Lower lobe of right lung (tissue), 2 donors: ENCODE data around the gene MCF2L. TPM values are rescaled to one million over a fixed set of nuclear protein-coding genes. Genes with fewer than 3 reads are reported as not detected.

Source experiments
- ATAC-seq, 2 donors: fragments of 200-7000 bp; cut with Tn5 transposase; one replicate each; pipeline ENCODE4 v1.9.1; 2020 to 2022; ENCODE audit warnings: mild to moderate bottlenecking in 2 of 2, moderate library complexity in 2 of 2
- DNase-seq: peaks from one replicate; pipeline ENCODE4 v3.0.0-alpha.2; 2020
- H3K27ac ChIP-seq: fragments of 200-600 bp; one replicate; pipeline ENCODE4 v1.8.0; 2022
- H3K27me3 ChIP-seq: fragments of 200-600 bp; one replicate; pipeline ENCODE4 v1.8.0; 2022; ENCODE audit warnings: low read depth
- H3K36me3 ChIP-seq: fragments of 200-600 bp; one replicate; pipeline ENCODE4 v1.8.0; 2022; ENCODE audit warnings: mild to moderate bottlenecking
- H3K4me1 ChIP-seq: fragments of 200-600 bp; one replicate; pipeline ENCODE4 v1.8.0; 2022
- H3K4me3 ChIP-seq: fragments of 200-600 bp; one replicate; pipeline ENCODE4 v1.8.0; 2022; ENCODE audit warnings: mild to moderate bottlenecking
- H3K9me3 ChIP-seq: fragments of 200-600 bp; one replicate; pipeline ENCODE4 v1.8.0; 2022
- intact Hi-C: fragments of 100-400 bp; cut with DNase I; formaldehyde crosslinking; loops from one replicate; pipeline ENCODE4 v1.11.0; 2022
- total RNA-seq: library from RNA; stranded (reverse); fragmentation: NEBNext Ultra II Directional; extraction: Animal tissue kit (Norgen Biotek cat#: 25700); gene quantifications from one replicate; pipeline ENCODE4 v1.2.1, GENCODE V29; 2021
- TF ChIP-seq, protein P1 (sequence below): fragments of 200-600 bp; IDR thresholded peaks from one replicate; pipeline ENCODE4 v1.8.0; 2022; ENCODE audit warnings: antibody characterized with exemption, mild to moderate bottlenecking
- donor health status: DM: no; HTN: yes; CAD: no; lungs with severe emphysema.

MCF2L gene
- total RNA-seq, 1 donor from 2014 or later = 42.4 TPM

DNA sequence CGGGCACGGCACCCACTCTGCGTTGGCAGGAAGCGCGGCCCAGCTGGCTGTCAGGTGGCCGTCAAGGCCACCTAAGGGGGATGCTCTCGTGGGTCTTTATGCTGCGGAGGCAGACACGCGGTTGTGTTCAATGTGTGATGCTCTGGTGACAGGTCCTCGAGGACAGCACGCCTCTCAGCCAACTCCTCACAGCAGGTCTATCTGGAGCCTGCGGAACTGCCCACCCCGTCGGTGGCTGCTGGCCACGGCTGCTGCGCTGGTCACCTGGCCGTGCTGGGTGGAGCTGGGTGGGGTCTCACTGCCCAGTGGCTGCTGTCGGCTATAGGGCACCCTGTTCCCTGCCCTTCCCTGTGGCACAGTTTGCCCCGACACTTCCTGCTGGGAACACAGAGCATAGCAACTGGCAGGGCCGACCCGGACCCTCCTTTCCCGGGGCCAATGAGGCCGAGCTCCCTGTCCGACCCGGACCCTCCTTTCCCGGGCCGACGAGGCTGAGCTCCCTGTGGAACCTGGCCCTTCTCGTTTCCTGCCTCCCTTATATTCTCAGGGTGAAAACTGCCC, 122.3 kb downstream of the MCF2L start:
- H3K36me3 ChIP-seq = peaks cover 26% of the 10 kb centered on the region
- H3K9me3 ChIP-seq = no peaks in the 10 kb centered on the region
- DNase-seq (peak; percentile 34), ATAC-seq (no peak)
- H3K4me3 ChIP-seq = no peak overlapping the region
- H3K27me3 ChIP-seq = no peaks in the 10 kb centered on the region
- intact Hi-C loops = no loop called here
- no peak overlapping the region for H3K27ac ChIP-seq
- TF ChIP-seq, protein P1, sequence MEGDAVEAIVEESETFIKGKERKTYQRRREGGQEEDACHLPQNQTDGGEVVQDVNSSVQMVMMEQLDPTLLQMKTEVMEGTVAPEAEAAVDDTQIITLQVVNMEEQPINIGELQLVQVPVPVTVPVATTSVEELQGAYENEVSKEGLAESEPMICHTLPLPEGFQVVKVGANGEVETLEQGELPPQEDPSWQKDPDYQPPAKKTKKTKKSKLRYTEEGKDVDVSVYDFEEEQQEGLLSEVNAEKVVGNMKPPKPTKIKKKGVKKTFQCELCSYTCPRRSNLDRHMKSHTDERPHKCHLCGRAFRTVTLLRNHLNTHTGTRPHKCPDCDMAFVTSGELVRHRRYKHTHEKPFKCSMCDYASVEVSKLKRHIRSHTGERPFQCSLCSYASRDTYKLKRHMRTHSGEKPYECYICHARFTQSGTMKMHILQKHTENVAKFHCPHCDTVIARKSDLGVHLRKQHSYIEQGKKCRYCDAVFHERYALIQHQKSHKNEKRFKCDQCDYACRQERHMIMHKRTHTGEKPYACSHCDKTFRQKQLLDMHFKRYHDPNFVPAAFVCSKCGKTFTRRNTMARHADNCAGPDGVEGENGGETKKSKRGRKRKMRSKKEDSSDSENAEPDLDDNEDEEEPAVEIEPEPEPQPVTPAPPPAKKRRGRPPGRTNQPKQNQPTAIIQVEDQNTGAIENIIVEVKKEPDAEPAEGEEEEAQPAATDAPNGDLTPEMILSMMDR = no peak
- no peaks in the 10 kb centered on the region for H3K4me1 ChIP-seq

DNA sequence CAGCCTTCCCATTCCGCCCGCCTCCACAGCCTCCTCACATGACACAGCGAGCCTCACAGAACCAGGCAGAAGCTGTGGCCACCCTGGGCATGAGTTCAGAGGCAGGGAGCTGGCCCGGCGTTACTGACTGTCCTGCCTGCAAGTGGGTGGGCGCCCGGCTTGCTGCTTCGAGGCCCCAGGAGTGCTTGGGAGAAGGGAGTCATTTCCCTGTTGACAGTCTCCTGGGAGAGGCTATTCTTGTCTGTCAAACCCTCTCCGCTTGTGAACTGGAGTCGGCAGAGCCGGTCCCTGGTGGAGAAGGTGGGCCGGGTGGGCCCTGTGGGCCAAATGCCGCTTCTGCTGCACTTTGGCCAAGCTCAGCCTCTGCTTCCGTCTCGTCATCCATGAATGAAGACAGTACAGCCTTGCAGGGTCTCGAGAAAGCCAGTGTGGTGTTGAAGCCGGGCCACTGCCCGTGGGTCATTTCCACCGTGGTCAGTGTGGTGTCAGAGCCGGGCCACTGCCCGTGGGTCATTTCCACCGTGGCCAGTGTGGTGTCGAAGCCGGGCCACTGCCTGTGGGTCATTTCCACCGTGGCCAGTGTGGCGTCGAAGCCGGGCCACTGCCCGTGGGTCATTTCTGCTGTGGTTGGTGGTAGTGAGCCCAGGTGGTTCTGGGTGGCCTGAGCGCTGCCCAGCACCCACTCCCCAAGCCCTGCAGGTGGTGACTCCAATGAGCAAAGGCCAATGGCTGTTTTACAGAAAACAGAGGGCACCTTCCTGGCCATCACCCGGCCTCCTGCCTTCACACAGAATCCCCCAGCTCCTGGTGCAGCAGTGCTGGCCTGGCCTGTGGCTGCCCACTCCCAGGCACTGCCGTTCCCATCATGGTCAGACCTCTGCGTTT, 123.1 kb downstream of the MCF2L start:
- DNase-seq = peak; percentile 45
- peaks cover 21% of the 10 kb centered on the region for H3K36me3 ChIP-seq
- TF ChIP-seq, protein P1 = no peak
- no peaks in the 10 kb centered on the region for H3K4me1 ChIP-seq
- ATAC-seq = no peak
- intact Hi-C loops = no loop called here
- H3K9me3 ChIP-seq = no peaks in the 10 kb centered on the region
- H3K27me3 ChIP-seq = no peaks in the 10 kb centered on the region
- no peak overlapping the region for H3K4me3 ChIP-seq
- H3K27ac ChIP-seq = no peak overlapping the region

DNA sequence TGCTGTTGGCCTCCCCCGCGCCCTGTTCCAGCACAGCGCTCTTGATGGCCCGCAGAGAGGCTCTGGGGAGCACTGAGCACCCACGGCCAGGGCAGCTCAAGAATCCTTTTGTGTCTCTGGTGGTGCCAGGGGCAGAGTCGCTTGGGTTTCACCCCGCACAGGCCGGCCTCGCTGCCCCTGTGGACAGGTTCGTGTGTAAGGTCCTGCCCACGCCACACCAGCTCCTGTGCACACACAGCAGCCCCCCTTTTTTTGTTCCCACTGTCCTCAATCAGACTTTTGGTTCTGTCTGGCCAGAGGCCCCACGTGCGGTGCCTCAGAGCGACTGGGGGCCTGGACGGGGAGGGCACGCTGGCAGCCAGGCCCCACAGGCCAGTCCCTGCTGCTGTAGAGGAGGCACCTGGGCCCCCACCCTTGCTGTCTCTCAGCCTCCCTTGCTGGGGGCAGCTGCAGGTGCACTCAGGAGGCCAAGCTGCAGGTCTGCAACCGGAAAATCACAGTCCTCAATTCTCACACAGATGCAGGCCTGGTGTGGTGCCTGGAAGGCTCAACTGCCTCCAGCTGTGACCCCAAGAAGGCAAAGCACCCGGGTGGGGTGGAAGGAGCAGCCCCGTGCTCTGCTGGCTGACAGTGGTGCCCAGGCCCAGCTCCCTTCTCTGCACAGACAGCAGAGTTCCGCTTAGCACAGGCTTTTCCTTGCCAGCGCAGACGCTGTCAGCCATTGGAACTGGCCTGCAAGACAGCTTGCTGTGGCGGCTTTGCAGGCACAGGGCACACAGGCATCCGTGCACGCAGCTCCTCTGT, 124.0 kb downstream of the MCF2L start:
- peak; percentile 34 for DNase-seq
- Histone ChIP-seq H3K36me3 (peaks cover 14% of the 10 kb centered on the region), H3K9me3 (no peaks in the 10 kb centered on the region), H3K27ac (no peak overlapping the region), H3K27me3 (no peaks in the 10 kb centered on the region), H3K4me3 (no peak overlapping the region), H3K4me1 (no peaks in the 10 kb centered on the region)
- no peak for ATAC-seq
- intact Hi-C loops = no loop called here
- TF ChIP-seq, protein P1 = no peak

DNA sequence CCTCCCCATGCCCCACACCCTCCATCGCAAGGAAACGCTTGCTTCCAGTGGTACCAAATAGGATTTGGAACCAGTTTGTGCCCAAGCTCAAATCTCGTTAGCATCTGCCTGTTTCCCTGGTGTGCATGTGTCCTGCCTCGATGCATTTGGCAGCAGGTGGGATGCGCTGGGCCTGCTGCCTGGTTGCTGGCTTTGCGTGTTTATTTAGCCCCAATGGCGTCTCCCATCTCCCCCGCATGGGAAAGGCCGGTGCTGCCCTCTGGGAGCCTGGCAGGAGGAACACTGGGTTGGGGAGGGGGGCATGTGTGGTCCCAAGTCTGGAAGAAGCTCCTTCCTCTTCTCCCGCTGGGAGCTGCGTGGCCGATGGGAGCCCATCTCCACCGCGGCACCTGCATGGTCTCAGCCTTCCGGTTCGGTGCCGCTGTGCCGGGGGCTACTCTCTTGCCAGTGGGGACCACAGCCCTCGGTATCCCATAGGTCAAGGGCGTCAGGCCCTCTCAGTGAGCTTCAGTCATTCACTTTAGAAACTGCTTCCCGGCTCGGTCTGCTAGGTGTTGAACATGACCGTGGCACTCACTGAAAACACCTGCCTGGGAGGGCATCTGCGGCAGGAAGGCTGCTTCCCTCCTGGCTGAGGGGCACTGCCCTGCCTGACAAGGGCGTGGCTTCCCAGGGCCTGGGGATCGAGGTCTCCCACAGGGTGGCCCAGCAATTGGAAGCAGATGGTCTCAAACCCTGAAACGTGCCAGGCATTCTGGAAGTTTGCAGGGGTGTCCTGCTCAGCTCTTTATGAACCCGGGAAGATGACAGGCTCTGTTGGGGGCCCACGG, 124.8 kb downstream of the MCF2L start:
- no peak for ATAC-seq
- H3K36me3 ChIP-seq = peaks cover 7% of the 10 kb centered on the region
- TF ChIP-seq, protein P1 = no peak

DNA sequence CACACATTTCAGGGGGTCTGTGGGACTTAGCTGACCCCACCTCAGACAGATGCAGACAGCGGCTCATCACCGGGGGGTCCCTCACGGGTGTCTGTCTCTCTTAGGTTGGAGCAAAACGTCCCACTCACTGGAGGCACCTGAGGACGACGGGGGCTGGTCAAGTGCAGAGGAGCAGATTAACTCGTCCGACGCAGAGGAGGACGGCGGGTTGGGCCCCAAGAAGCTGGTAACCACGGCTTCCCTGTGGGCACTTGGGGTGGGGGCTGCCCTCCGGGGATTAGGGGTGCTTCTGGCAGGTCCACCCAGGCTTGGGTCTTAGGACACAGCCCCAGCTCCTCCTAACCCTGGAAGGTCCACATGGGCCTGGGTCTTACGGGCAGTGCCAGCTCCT, 125.4 kb downstream of the MCF2L start:
- TF ChIP-seq, protein P1 = no peak
- DNase-seq (peak; percentile 26), ATAC-seq (no peak)
- no peaks in the 10 kb centered on the region for H3K9me3 ChIP-seq
- no peak overlapping the region for H3K4me3 ChIP-seq
- peaks cover 6% of the 10 kb centered on the region for H3K36me3 ChIP-seq
- H3K27ac ChIP-seq = no peak overlapping the region
- H3K27me3 ChIP-seq = no peaks in the 10 kb centered on the region
- H3K4me1 ChIP-seq = no peaks in the 10 kb centered on the region
- intact Hi-C loops = no loop called here

More for the DNA sequence above, 124.8 kb downstream of the MCF2L start:
- DNase-seq = peak; percentile 26
- Histone ChIP-seq H3K4me1 (no peaks in the 10 kb centered on the region), H3K27me3 (no peaks in the 10 kb centered on the region), H3K9me3 (no peaks in the 10 kb centered on the region), H3K4me3 (no peak overlapping the region), H3K27ac (no peak overlapping the region)
- intact Hi-C loops = no loop called here
